Measurements from ENCODE around the gene GPC1. TPM values are rescaled to one million over a fixed set of nuclear protein-coding genes. Genes with fewer than 3 reads are reported as not detected.
"Not testable (repeated sequence)": the region's sequence is repeated elsewhere in the genome, so short reads cannot be mapped to it uniquely, and the experiment has no call there.

Gene GPC1
- total RNA-seq, 3 donors from 2014 or later = 13.8 to 56.3 (median 21.0) TPM

DNA sequence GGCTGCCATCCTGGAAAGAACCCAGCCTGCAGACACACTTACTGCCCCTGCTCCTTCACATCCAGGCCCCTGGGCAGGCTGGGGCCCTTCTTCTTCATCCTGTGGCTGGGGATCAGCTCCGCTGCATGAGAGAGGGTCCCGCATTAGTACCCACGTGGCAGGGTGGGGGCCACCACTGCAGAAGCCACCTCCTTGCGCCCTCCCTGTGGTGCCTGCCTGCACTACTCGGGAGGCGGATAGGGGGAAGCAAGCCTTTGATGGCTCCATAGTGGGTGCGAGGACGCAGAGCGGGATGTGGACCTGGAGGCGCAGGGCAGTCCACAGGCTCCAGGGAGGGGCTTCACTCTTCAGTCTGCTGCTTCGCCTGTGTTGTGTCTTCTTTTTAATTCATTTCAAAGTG, 46.7 kb downstream of the GPC1 start:
- no peaks in the 10 kb centered on the region for H3K27me3 ChIP-seq
- H3K9me3 ChIP-seq = peaks cover 4 to 17% of the 10 kb centered on the region in 2 donors
- no peaks in the 10 kb centered on the region for H3K4me1 ChIP-seq
- intact Hi-C loops (cut with DNase I; ENCODE audit: low total_unique reads) = no loop called here
- DNase-seq (ENCODE audit: low spot score in 2 of 2) = no peak
- no peaks in the 10 kb centered on the region for H3K36me3 ChIP-seq
- no peak for TF ChIP-seq POLR2A (IDR thresholded peaks at IDR 0.05)
- no peak for TF ChIP-seq POLR2AphosphoS5 (IDR thresholded peaks at IDR 0.05)
- TF ChIP-seq, protein P1, sequence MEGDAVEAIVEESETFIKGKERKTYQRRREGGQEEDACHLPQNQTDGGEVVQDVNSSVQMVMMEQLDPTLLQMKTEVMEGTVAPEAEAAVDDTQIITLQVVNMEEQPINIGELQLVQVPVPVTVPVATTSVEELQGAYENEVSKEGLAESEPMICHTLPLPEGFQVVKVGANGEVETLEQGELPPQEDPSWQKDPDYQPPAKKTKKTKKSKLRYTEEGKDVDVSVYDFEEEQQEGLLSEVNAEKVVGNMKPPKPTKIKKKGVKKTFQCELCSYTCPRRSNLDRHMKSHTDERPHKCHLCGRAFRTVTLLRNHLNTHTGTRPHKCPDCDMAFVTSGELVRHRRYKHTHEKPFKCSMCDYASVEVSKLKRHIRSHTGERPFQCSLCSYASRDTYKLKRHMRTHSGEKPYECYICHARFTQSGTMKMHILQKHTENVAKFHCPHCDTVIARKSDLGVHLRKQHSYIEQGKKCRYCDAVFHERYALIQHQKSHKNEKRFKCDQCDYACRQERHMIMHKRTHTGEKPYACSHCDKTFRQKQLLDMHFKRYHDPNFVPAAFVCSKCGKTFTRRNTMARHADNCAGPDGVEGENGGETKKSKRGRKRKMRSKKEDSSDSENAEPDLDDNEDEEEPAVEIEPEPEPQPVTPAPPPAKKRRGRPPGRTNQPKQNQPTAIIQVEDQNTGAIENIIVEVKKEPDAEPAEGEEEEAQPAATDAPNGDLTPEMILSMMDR (IDR thresholded peaks at IDR 0.05) = no peak
- no peak overlapping the region for H3K27ac ChIP-seq
- no peak overlapping the region for H3K4me3 ChIP-seq

DNA sequence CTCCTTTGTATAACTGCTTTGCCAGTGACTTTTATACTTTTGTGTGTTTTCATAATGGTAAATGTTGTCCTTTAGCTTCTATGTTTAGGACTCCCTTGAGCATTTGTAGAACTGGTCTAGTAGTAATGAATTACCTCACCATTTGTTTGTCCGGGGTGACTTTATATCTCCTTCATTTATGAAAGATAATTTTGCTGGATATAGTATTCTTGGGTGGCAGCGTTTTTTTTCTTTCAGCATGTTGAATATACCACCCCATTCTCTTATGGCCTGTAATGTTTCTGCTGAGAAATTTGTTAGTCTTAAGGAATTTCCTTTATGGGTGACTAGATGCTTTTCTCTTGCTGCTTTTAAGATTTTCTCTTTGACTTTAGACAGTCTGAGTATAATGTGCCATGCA, 56.0 kb downstream of the GPC1 start:
- no peaks in the 10 kb centered on the region for H3K4me1 ChIP-seq
- no peak for DNase-seq (ENCODE audit: low spot score in 2 of 2)
- TF ChIP-seq, protein P1 (IDR thresholded peaks at IDR 0.05) = no peak
- no peak for TF ChIP-seq POLR2AphosphoS5 (IDR thresholded peaks at IDR 0.05)
- TF ChIP-seq POLR2A (IDR thresholded peaks at IDR 0.05) = no peak
- no peak overlapping the region for H3K4me3 ChIP-seq
- no peaks in the 10 kb centered on the region for H3K27me3 ChIP-seq
- H3K36me3 ChIP-seq = no peaks in the 10 kb centered on the region
- intact Hi-C loops (cut with DNase I; ENCODE audit: low total_unique reads) = no loop called here
- no peak overlapping the region for H3K27ac ChIP-seq
- H3K9me3 ChIP-seq = peaks cover 10 to 51% of the 10 kb centered on the region in 2 donors

GRCh38 chr2:240494194-240494793, 58.8 kb downstream of the GPC1 start:
- Histone ChIP-seq H3K27ac (no peak overlapping the region), H3K4me3 (no peak overlapping the region), H3K27me3 (no peaks in the 10 kb centered on the region), H3K36me3 (no peaks in the 10 kb centered on the region), H3K4me1 (no peaks in the 10 kb centered on the region), H3K9me3 (peaks cover 3 to 23% of the 10 kb centered on the region in 2 donors)
- intact Hi-C loops (cut with DNase I; ENCODE audit: low total_unique reads) = no loop called here
- TF ChIP-seq POLR2AphosphoS5 (IDR thresholded peaks at IDR 0.05) (no peak), POLR2A (IDR thresholded peaks at IDR 0.05) (no peak)
- TF ChIP-seq, protein P1 (IDR thresholded peaks at IDR 0.05) = no peak
- peak in 1 of 2 donors; percentile 11 for DNase-seq (ENCODE audit: low spot score in 2 of 2)

- H3K4me3 ChIP-seq; H3K36me3 ChIP-seq; H3K27ac ChIP-seq; intact Hi-C loops (cut with DNase I; ENCODE audit: low total_unique reads); H3K27me3 ChIP-seq; H3K4me1 ChIP-seq: not testable (repeated sequence)
- peak in 1 of 2 donors; percentile 7 for DNase-seq (ENCODE audit: low spot score in 2 of 2)
- peaks cover 0 to 17% of the 10 kb centered on the region in 2 donors for H3K9me3 ChIP-seq
Measured at GRCh38 chr2:240494942-240495341, 59.5 kb downstream of the GPC1 start.

DNA sequence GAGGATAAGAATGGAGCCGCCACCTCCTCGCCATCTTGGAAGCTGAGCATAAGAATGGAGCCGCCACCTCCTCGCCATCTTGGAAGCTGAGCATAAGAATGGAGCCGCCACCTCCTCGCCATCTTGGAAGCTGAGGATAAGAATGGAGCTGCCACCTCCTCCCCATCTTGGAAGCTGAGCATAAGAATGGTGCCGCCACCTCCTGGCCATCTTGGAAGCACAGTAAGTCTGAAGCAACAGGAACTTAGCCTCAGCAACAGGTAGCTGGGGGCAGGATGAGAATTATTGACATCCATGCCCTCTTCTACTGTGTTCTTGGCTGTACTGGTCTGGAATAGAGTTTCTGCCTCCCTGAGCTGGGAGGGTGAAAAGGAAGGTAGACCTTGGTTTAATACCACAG, 61.6 kb downstream of the GPC1 start:
- H3K36me3 ChIP-seq; H3K27ac ChIP-seq; H3K4me3 ChIP-seq; intact Hi-C loops (cut with DNase I; ENCODE audit: low total_unique reads); H3K9me3 ChIP-seq; H3K4me1 ChIP-seq; H3K27me3 ChIP-seq: not testable (repeated sequence)
- peak in 1 of 2 donors; percentile 6 for DNase-seq (ENCODE audit: low spot score in 2 of 2)

DNA sequence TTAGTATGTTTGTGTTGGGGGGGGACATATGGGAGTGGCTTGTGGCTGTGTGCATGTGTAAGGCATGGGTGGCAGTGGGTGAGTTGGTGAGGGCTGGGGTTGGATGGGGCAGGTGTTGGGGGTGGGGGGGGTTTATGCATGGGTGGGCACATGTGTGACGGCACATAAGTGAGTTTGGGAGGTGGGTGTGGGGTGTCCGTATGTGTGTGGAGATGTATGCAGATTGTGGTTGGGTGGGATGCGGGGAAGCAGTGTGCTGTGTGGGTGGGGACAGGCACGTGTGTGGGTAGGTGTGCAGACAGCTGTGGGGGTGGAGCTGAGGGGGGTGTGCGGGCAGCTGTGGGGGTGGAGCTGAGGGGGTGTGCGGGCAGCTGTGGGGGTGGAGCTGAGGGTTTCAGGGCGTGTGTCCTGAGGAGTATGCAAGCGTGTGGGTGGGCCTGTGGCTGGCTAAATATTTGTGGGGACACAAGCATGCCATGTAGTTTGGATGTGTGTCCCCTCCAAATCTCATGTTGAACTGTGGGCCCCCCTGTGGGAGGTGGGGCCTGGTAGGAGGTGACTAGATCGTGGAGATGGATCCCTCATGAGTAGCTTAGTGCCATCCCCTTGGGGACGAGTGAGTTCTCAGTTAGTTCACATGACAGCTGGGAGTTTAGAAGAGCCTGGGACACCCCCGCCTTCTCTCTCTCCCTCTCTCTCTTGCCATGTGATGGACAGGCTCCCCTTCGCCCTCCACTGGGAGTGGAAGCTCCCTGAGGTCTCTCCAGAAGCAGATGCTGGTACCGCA, 62.9 kb downstream of the GPC1 start:
- Histone ChIP-seq H3K27me3 (no peaks in the 10 kb centered on the region), H3K27ac (no peak overlapping the region), H3K36me3 (no peaks in the 10 kb centered on the region), H3K4me1 (no peaks in the 10 kb centered on the region), H3K4me3 (no peak overlapping the region), H3K9me3 (no peaks in the 10 kb centered on the region)
- no peak for TF ChIP-seq POLR2AphosphoS5 (IDR thresholded peaks at IDR 0.05)
- TF ChIP-seq, protein P1 (IDR thresholded peaks at IDR 0.05) = no peak
- TF ChIP-seq POLR2A (IDR thresholded peaks at IDR 0.05) = no peak
- peak in 1 of 2 donors; percentile 5 for DNase-seq (ENCODE audit: low spot score in 2 of 2)
- intact Hi-C loops (cut with DNase I; ENCODE audit: low total_unique reads) = no loop called here
